ENCODE measurements around the gene GPR89A. TPM values are rescaled to one million over a fixed set of nuclear protein-coding genes. Genes with fewer than 3 reads are reported as not detected.

Gene GPR89A
- total and polyA plus RNA-seq, 2 experiments from 2014 or later: 68.5 to 81.1 TPM

- TF ChIP-seq ETS1 (IDR thresholded peaks at IDR 0.05) (no peak), EZH2phosphoT487 (IDR thresholded peaks at IDR 0.05; ENCODE audit: unreplicated experiment) (no peak), ZNF114 (CRISPR knock-in tag; IDR thresholded peaks at IDR 0.05) (no peak), POLR2AphosphoS5 (IDR thresholded peaks at IDR 0.05; ENCODE audit: low read depth) (no peak), ZNF462 (CRISPR knock-in tag; IDR thresholded peaks at IDR 0.05) (no peak)
Observed at GRCh38 chr1:145695821-145696629, 88.2 kb downstream of the GPR89A start (continued).

GRCh38 chr1:145696630-145696960 is 88.8 kb downstream of the GPR89A start:
- Histone ChIP-seq H3K36me3 (ENCODE audit: insufficient read depth) (no peaks in the 10 kb centered on the region), H2AFZ (no peak overlapping the region), H3K79me2 (replicated peaks; ENCODE audit: insufficient read depth) (no peaks in the 10 kb centered on the region), H3K27ac (ENCODE audit: low read depth) (no peak overlapping the region), H3K27me3 (ENCODE audit: insufficient read depth) (no peaks in the 10 kb centered on the region), H3K4me2 (no peak overlapping the region), H3K4me3 (no peak overlapping the region), H3F3A (replicated peaks; ENCODE audit: low read depth) (no peaks in the 10 kb centered on the region), H4K20me1 (replicated peaks; ENCODE audit: insufficient read depth) (no peaks in the 10 kb centered on the region), H3K4me1 (ENCODE audit: insufficient read depth) (no peaks in the 10 kb centered on the region), H3K9me2 (ENCODE audit: insufficient read depth) (no peaks in the 10 kb centered on the region)
- Mint-ChIP-seq H3K4me3 (no peak overlapping the region), H3K36me3 (ENCODE audit: low read depth) (no peaks in the 10 kb centered on the region), H3K4me1 (no peaks in the 10 kb centered on the region), H3K27me3 (ENCODE audit: insufficient read depth, low read depth, poor library complexity) (peaks cover 3% of the 10 kb centered on the region), H3K27ac (no peak overlapping the region), H3K9me3 (no peaks in the 10 kb centered on the region)
- DNase-seq (ENCODE audit: low spot score) (no peak), ATAC-seq (no peak)
- TF ChIP-seq REST (IDR thresholded peaks at IDR 0.05; ENCODE audit: unreplicated experiment): no peak
- TF ChIP-seq POLR2AphosphoS5 (IDR thresholded peaks at IDR 0.05; ENCODE audit: low read depth): no peak
- TF ChIP-seq EZH2 (IDR thresholded peaks at IDR 0.05; ENCODE audit: low read depth, unreplicated experiment): no peak
- TF ChIP-seq ZNF331 (CRISPR knock-in tag; IDR thresholded peaks at IDR 0.05; ENCODE audit: low read depth): no peak
- TF ChIP-seq CREB1 (CRISPR knock-in tag; IDR thresholded peaks at IDR 0.05; ENCODE audit: low read depth): no peak

Measured in GM23338 (cell line).